Right lobe of liver (tissue), 6 donors: Measurements from ENCODE around the gene DISP3. TPM values are rescaled to one million over a fixed set of nuclear protein-coding genes. Genes with fewer than 3 reads are reported as not detected.

Experiments used
- ATAC-seq, 4 donors: fragments of 200-7000 bp; cut with Tn5 transposase; one replicate each; pipeline ENCODE4 v1.9.1; 2020; ENCODE audit warnings: mild to moderate bottlenecking in 4 of 4, moderate library complexity in 4 of 4
- DNase-seq, 3 donors: peaks; one replicate each; pipeline ENCODE4 v3.0.0-alpha.2; 2020
- H3K27ac ChIP-seq, 3 donors: fragments of 200-600 bp; one replicate each; pipeline ENCODE4 v1.8.0; 2022
- H3K27me3 ChIP-seq, 2 donors: fragments of 200-600 bp; one replicate each; pipeline ENCODE4 v1.8.0; 2022
- H3K36me3 ChIP-seq, 4 donors: fragments of 200-600 bp; sonication (generic) in 1 of 4; one replicate each; pipeline versions ENCODE4 v1.5.1 to v1.8.0; 2017 to 2022; ENCODE audit warnings: control low read depth in 1 of 4
- H3K4me1 ChIP-seq, 4 donors: fragments of 200-600 bp; sonication (generic) in 1 of 4; one replicate each; pipeline versions ENCODE4 v1.5.1 to v1.8.0; 2017 to 2022; ENCODE audit warnings: control low read depth in 1 of 4
- H3K4me3 ChIP-seq, 3 donors: fragments of 200-600 bp; one replicate each; pipeline ENCODE4 v1.8.0; 2022
- H3K9me3 ChIP-seq, 4 donors: fragments of 200-600 bp; sonication (generic) in 1 of 4; one replicate each; pipeline versions ENCODE4 v1.5.1 to v1.8.0; 2017 to 2022; ENCODE audit warnings: control low read depth in 1 of 4
- CTCF ChIP-seq, 4 donors: fragments of 200-600 bp in 3 of 4; fragments of 450-650 bp in 1 of 4; IDR thresholded peaks; one replicate each; pipeline versions ENCODE4 v1.5.1 to v1.8.0; 2016 to 2022; ENCODE audit warnings: antibody characterized with exemption in 4 of 4, mild to moderate bottlenecking in 2 of 4
- POLR2A ChIP-seq: fragments of 450-650 bp; IDR thresholded peaks from one replicate; pipeline ENCODE4 v1.6.1; 2017; ENCODE audit warnings: antibody characterized with exemption, mild to moderate bottlenecking
- WGBS: methylation state at CpG from one replicate; pipeline ENCODE4 v1.1.6; 2018; ENCODE audit warnings: low coverage, low lambda C conversion rate; ENCODE audit not compliant: insufficient coverage; ENCODE audit errors: missing lambda C conversion rate; 5-methylcytosine and 5-hydroxymethylcytosine counted together
- intact Hi-C, 2 donors: fragments of 100-400 bp; cut with DNase I; formaldehyde crosslinking; loops; one replicate each; pipeline versions ENCODE4 v1.11.2 to v1.14.1; 2022
- total RNA-seq, 6 experiments: library from RNA; depleted of rRNA in 2 of 6; stranded (reverse); fragments of >200 nt in 2 of 6; fragmentation: NEBNext Ultra II Directional in 3 of 6; extraction: Animal tissue kit (Norgen Biotek cat#: 25700) in 3 of 6; gene quantifications; one replicate each; pipeline versions ENCODE4 v1.1.0 to v1.2.4, GENCODE V29; 2016 to 2023
- donor health status: DM: no; HTN: yes; CAD: no.
- donor health status: DM: no; HTN: no; CAD: no.
- donor health status: DM: no; HTN: no; CAD: no.
- donor health status: DM: no; HTN: yes; CAD: no.
- donor health status: DM: no; HTN: yes; CAD: no.

Gene DISP3
- total RNA-seq, 6 experiments from 2014 or later: 0.06 TPM; not detected in 5

GRCh38 chr1:11453742-11454491 lies 25.0 kb upstream of the DISP3 start:
- H3K4me1 ChIP-seq: no peaks in the 10 kb centered on the region
- no peak for TF ChIP-seq CTCF (IDR thresholded peaks at IDR 0.05)
- no peaks in the 10 kb centered on the region for H3K27me3 ChIP-seq
- ATAC-seq (no peak), DNase-seq (no peak)
- no peak overlapping the region for H3K27ac ChIP-seq
- H3K36me3 ChIP-seq: no peaks in the 10 kb centered on the region
- intact Hi-C loops: no loop called here
- H3K9me3 ChIP-seq: no peaks in the 10 kb centered on the region
- no peak overlapping the region for H3K4me3 ChIP-seq
- 26% methylated on average over 25 of the region's 27 CpGs for WGBS

- DNase-seq: no peak
- no peaks in the 10 kb centered on the region for H3K27me3 ChIP-seq
Observed at GRCh38 chr1:11455967-11456570, 22.9 kb upstream of the DISP3 start.

GRCh38 chr1:11456965-11457364 lies 22.0 kb upstream of the DISP3 start:
- Histone ChIP-seq H3K4me1 (no peaks in the 10 kb centered on the region), H3K36me3 (no peaks in the 10 kb centered on the region), H3K4me3 (no peak overlapping the region), H3K27ac (no peak overlapping the region), H3K9me3 (no peaks in the 10 kb centered on the region), H3K27me3 (no peaks in the 10 kb centered on the region)
- DNase-seq (no peak), ATAC-seq (no peak)
- TF ChIP-seq CTCF (IDR thresholded peaks at IDR 0.05) (no peak), POLR2A (no peak)
- intact Hi-C loops: no loop called here
- 71% methylated on average over 2 of the region's 4 CpGs for WGBS

More at GRCh38 chr1:11455967-11456570, 22.9 kb upstream of the DISP3 start:
- no peak for ATAC-seq
- no peaks in the 10 kb centered on the region for H3K9me3 ChIP-seq
- no peaks in the 10 kb centered on the region for H3K4me1 ChIP-seq
- TF ChIP-seq POLR2A: no peak
- TF ChIP-seq CTCF (IDR thresholded peaks at IDR 0.05): no peak
- intact Hi-C loops: no loop called here
- H3K4me3 ChIP-seq: no peak overlapping the region
- H3K27ac ChIP-seq: no peak overlapping the region
- 47% methylated on average over 7 of the region's 11 CpGs for WGBS
- no peaks in the 10 kb centered on the region for H3K36me3 ChIP-seq

GRCh38 chr1:11458811-11459275 lies 20.1 kb upstream of the DISP3 start:
- TF ChIP-seq CTCF (IDR thresholded peaks at IDR 0.05) (no peak), POLR2A (no peak)
- 30% methylated on average over 7 of the region's 15 CpGs for WGBS
- ATAC-seq: no peak
- no peak overlapping the region for H3K4me3 ChIP-seq
- no peaks in the 10 kb centered on the region for H3K27me3 ChIP-seq
- DNase-seq: no peak
- intact Hi-C loops: no loop called here
- no peaks in the 10 kb centered on the region for H3K36me3 ChIP-seq
- no peaks in the 10 kb centered on the region for H3K9me3 ChIP-seq
- no peaks in the 10 kb centered on the region for H3K4me1 ChIP-seq
- no peak overlapping the region for H3K27ac ChIP-seq
